Keratinocyte (primary cell): Measurements from ENCODE around the gene CCDC107.

Experiments used
- CTCF ChIP-seq, 3 experiments: IDR thresholded peaks in 1 of 3; conservative IDR thresholded peaks in 1 of 3; optimal IDR thresholded peaks in 1 of 3; 2 replicates in 2 of 3; 3 replicates in 1 of 3; pipeline versions ENCODE3 to v1.5.1; 2011; ENCODE audit warnings: low read length in 3 of 3, mild to moderate bottlenecking in 3 of 3, moderate library complexity in 2 of 3, control low read depth in 1 of 3, inconsistent platforms in 1 of 3; ENCODE audit not compliant: insufficient read depth in 2 of 3; ENCODE audit errors: extremely low read depth in 1 of 3
- EZH2 ChIP-seq: IDR thresholded peaks from one replicate; pipeline ENCODE4 v1.6.1; 2012; ENCODE audit warnings: inconsistent platforms, mild to moderate bottlenecking, low read length, moderate library complexity

GRCh38 chr9:35686222-35687203 lies 28.4 kb downstream of the CCDC107 start:
- TF ChIP-seq CTCF (optimal IDR thresholded peaks at IDR 0.05 in 1 of 3, IDR thresholded peaks at IDR 0.05 in 1 of 3, conservative IDR thresholded peaks at IDR 0.05 in 1 of 3; ENCODE audit: extremely low read depth in 1 of 3, insufficient read depth in 2 of 3, low read length in 3 of 3) (no peak), EZH2 (no peak)
